HepG2 (cell line): ENCODE data around the gene STH. TPM values are rescaled to one million over a fixed set of nuclear protein-coding genes. Genes with fewer than 3 reads are reported as not detected.
A peak's percentile ranks its signal among the peaks of the same experiment; 100 is the strongest.

Experiments used
- ATF7 ChIP-seq, 2 experiments: fragments of 450-650 bp in 1 of 2; sonication (generic) in 1 of 2; formaldehyde crosslinking in 1 of 2; IDR thresholded peaks; 2 replicates each; pipeline versions ENCODE4 v1.4.0 to v1.6.1; 2016 to 2020; ENCODE audit warnings: antibody characterized with exemption in 1 of 2, mild to moderate bottlenecking in 1 of 2, missing genetic modification reagents in 1 of 2
- BRD4 ChIP-seq: sonication (generic); formaldehyde crosslinking; IDR thresholded peaks from 2 replicates; pipeline ENCODE4 v1.4.0; 2020; ENCODE audit warnings: missing genetic modification reagents
- CREB1 ChIP-seq, 2 experiments: fragments of 450-650 bp in 1 of 2; IDR thresholded peaks; 2 replicates each; pipeline ENCODE4 v1.6.1; 2016 to 2017; ENCODE audit warnings: control low read depth in 1 of 2, mild to moderate bottlenecking in 1 of 2, missing compliant biosample characterization in 1 of 2, missing genetic modification characterization in 1 of 2
- FOXP4 ChIP-seq: sonication (generic); formaldehyde crosslinking; IDR thresholded peaks from 2 replicates; pipeline ENCODE4 v1.4.0; 2020; ENCODE audit warnings: missing genetic modification reagents
- KDM6A ChIP-seq: IDR thresholded peaks from 2 replicates; pipeline ENCODE4 v1.6.1; 2016; ENCODE audit warnings: low read depth
- NFIC ChIP-seq: IDR thresholded peaks from 2 replicates; pipeline ENCODE4 v1.6.1; 2012; ENCODE audit warnings: mild to moderate bottlenecking, low read length, inconsistent platforms
- SAFB2 ChIP-seq: sonication (generic); formaldehyde crosslinking; IDR thresholded peaks from 2 replicates; pipeline ENCODE4 v1.5.1; 2020; ENCODE audit warnings: missing genetic modification reagents, low read depth, mild to moderate bottlenecking, borderline replicate concordance
- SMAD1 ChIP-seq: sonication (generic); formaldehyde crosslinking; IDR thresholded peaks from 2 replicates; pipeline ENCODE4 v1.4.0; 2020; ENCODE audit warnings: missing genetic modification reagents, low read depth, mild to moderate bottlenecking, borderline replicate concordance
- TOPORS ChIP-seq: sonication (generic); formaldehyde crosslinking; IDR thresholded peaks from 2 replicates; pipeline ENCODE4 v1.8.0; 2023; ENCODE audit warnings: mild to moderate bottlenecking, missing genetic modification reagents
- ZNF17 ChIP-seq: sonication (generic); formaldehyde crosslinking; IDR thresholded peaks from 2 replicates; pipeline ENCODE4 v1.5.0; 2020; ENCODE audit warnings: mild to moderate bottlenecking, missing genetic modification reagents
- ZNF335 ChIP-seq: sonication (generic); formaldehyde crosslinking; IDR thresholded peaks from 2 replicates; pipeline ENCODE4 v1.4.0; 2020; ENCODE audit warnings: missing genetic modification reagents
- ZNF343 ChIP-seq: sonication (generic); formaldehyde crosslinking; IDR thresholded peaks from 2 replicates; pipeline ENCODE4 v1.4.0; 2020; ENCODE audit warnings: mild to moderate bottlenecking, missing genetic modification reagents
- ZNF678 ChIP-seq: sonication (generic); formaldehyde crosslinking; IDR thresholded peaks from 2 replicates; pipeline ENCODE4 v1.4.0; 2020; ENCODE audit warnings: mild to moderate bottlenecking, missing genetic modification reagents
- polyA plus RNA-seq, 8 experiments: library from polyadenylated mRNA; depleted of rRNA in 3 of 8; stranded (reverse) in 7 of 8; unstranded in 1 of 8; fragments of >200 nt; fragmentation: Illumina TruSeq in 4 of 8; extraction: Trizol in 4 of 8; gene quantifications; 2 replicates each; pipeline versions ENCODE4 v1.2.1 to v1.2.3, GENCODE V29; 2011 to 2016; ENCODE audit warnings: low read depth in 4 of 8, missing spikeins in 1 of 8, mixed read lengths in 1 of 8; ENCODE audit not compliant: insufficient read depth in 1 of 8
- total RNA-seq, 5 experiments: library from RNA; depleted of rRNA; stranded (reverse); fragments of >200 nt; fragmentation: Illumina TruSeq; extraction: Trizol; gene quantifications; 2 replicates each; pipeline ENCODE4 v1.2.3, GENCODE V29; 2016; ENCODE audit warnings: low read depth in 1 of 5
- TF ChIP-seq, protein P1 (sequence below): sonication (generic); formaldehyde crosslinking; IDR thresholded peaks from one replicate; pipeline ENCODE4 v1.5.1; 2020; ENCODE audit warnings: mild to moderate bottlenecking, missing genetic modification reagents; ENCODE audit errors: not compliant biosample characterization
- TF ChIP-seq, protein P2 (sequence below): sonication (generic); formaldehyde crosslinking; IDR thresholded peaks from 2 replicates; pipeline ENCODE4; 2020; ENCODE audit warnings: missing genetic modification reagents, mild to moderate bottlenecking, borderline replicate concordance

Gene STH
- total and polyA plus RNA-seq, 2 of the 13 experiments (the other 11 are each of a cell fraction or from before 2014, with no cell fraction given), result not detected

- TF ChIP-seq FOXP4 (CRISPR knock-in tag) (no peak), BRD4 (CRISPR knock-in tag) (no peak), ATF7 (IDR thresholded peaks at IDR 0.05) (no peak), ATF7 (CRISPR knock-in tag; IDR thresholded peaks at IDR 0.05) (peak; percentile 19; the same call in 1 of the 2 replicates), ZNF343 (CRISPR knock-in tag) (peak; percentile 68; the same call in 1 of the 2 replicates), ZNF678 (CRISPR knock-in tag) (no peak), ZNF17 (CRISPR knock-in tag) (no peak), NFIC (no peak), ZNF335 (CRISPR knock-in tag) (no peak), SAFB2 (CRISPR knock-in tag) (no peak), KDM6A (CRISPR knock-in tag) (no peak), CREB1 (IDR thresholded peaks at IDR 0.05) (no peak), CREB1 (CRISPR knock-in tag; IDR thresholded peaks at IDR 0.05) (no peak), SMAD1 (CRISPR knock-in tag) (no peak), TOPORS (CRISPR knock-in tag) (no peak)
- TF ChIP-seq, protein P1, sequence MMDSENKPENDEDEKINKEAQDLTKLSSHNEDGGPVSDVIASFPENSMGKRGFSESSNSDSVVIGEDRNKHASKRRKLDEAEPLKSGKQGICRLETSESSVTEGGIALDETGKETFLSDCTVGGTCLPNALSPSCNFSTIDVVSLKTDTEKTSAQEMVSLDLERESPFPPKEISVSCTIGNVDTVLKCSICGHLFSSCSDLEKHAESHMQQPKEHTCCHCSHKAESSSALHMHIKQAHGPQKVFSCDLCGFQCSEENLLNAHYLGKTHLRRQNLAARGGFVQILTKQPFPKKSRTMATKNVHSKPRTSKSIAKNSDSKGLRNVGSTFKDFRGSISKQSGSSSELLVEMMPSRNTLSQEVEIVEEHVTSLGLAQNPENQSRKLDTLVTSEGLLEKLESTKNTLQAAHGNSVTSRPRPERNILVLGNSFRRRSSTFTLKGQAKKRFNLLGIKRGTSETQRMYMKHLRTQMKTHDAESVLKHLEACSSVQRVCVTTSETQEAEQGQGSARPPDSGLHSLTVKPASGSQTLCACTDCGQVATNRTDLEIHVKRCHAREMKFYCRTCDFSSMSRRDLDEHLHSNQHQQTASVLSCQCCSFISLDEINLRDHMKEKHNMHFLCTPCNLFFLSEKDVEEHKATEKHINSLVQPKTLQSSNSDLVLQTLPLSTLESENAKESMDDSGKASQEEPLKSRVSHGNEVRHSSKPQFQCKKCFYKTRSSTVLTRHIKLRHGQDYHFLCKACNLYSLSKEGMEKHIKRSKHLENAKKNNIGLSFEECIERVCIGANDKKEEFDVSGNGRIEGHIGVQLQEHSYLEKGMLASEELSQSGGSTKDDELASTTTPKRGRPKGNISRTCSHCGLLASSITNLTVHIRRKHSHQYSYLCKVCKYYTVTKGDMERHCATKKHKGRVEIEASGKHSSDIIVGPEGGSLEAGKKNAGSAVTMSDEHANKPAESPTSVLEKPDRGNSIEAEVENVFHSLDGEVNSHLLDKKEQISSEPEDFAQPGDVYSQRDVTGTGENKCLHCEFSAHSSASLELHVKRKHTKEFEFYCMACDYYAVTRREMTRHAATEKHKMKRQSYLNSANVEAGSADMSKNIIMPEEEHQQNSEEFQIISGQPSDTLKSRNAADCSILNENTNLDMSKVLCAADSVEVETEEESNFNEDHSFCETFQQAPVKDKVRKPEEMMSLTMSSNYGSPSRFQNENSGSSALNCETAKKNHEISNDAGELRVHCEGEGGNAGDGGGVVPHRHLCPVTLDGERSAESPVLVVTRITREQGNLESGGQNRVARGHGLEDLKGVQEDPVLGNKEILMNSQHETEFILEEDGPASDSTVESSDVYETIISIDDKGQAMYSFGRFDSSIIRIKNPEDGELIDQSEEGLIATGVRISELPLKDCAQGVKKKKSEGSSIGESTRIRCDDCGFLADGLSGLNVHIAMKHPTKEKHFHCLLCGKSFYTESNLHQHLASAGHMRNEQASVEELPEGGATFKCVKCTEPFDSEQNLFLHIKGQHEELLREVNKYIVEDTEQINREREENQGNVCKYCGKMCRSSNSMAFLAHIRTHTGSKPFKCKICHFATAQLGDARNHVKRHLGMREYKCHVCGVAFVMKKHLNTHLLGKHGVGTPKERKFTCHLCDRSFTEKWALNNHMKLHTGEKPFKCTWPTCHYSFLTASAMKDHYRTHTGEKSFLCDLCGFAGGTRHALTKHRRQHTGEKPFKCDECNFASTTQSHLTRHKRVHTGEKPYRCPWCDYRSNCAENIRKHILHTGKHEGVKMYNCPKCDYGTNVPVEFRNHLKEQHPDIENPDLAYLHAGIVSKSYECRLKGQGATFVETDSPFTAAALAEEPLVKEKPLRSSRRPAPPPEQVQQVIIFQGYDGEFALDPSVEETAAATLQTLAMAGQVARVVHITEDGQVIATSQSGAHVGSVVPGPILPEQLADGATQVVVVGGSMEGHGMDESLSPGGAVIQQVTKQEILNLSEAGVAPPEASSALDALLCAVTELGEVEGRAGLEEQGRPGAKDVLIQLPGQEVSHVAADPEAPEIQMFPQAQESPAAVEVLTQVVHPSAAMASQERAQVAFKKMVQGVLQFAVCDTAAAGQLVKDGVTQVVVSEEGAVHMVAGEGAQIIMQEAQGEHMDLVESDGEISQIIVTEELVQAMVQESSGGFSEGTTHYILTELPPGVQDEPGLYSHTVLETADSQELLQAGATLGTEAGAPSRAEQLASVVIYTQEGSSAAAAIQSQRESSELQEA, result no peak
- TF ChIP-seq, protein P2, sequence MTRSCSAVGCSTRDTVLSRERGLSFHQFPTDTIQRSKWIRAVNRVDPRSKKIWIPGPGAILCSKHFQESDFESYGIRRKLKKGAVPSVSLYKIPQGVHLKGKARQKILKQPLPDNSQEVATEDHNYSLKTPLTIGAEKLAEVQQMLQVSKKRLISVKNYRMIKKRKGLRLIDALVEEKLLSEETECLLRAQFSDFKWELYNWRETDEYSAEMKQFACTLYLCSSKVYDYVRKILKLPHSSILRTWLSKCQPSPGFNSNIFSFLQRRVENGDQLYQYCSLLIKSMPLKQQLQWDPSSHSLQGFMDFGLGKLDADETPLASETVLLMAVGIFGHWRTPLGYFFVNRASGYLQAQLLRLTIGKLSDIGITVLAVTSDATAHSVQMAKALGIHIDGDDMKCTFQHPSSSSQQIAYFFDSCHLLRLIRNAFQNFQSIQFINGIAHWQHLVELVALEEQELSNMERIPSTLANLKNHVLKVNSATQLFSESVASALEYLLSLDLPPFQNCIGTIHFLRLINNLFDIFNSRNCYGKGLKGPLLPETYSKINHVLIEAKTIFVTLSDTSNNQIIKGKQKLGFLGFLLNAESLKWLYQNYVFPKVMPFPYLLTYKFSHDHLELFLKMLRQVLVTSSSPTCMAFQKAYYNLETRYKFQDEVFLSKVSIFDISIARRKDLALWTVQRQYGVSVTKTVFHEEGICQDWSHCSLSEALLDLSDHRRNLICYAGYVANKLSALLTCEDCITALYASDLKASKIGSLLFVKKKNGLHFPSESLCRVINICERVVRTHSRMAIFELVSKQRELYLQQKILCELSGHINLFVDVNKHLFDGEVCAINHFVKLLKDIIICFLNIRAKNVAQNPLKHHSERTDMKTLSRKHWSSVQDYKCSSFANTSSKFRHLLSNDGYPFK (CRISPR knock-in tag), result no peak
Observed at GRCh38 chr17:46001390-46002310, 2.6 kb downstream of the STH start (continued).
